Activated CD4-positive, CD25-positive, alpha-beta regulatory T cell treated with anti-CD3 and anti-CD28 coated beads, Interleukin-2, amount 50 U/mL, for 24 hours (primary cell): Measurements from ENCODE around the gene CASTOR1.
A peak's percentile ranks its signal among the peaks of the same experiment; 100 is the strongest.

ENCODE experiments used
- ATAC-seq, 2 donors: fragments of 150-1000 bp; cut with Tn5 transposase; one replicate each; pipeline ENCODE4 v1.10.0; 2021; ENCODE audit warnings: mild to moderate bottlenecking in 1 of 2, moderate library complexity in 1 of 2

The CASTOR1 gene

DNA sequence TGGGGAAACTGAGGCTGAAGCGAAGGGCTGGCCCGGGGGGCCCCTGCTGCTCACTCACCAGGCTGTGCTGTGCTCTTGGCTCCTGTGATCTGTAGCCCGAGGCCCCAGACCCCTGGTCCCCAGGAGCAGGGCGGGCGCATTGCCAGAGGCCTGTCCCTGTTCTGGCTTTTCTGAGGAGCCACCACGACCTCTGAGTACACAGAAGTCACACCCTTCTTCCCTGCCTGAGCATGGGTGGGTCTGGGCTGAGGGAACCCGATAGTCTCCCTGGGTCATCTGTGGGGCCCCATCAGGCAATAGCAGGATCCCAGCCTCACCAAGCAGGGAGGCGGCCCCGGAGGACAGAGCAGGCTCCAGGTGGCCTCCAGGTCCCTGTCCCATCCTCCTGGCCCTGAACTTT, 5.1 kb downstream of the CASTOR1 start:
- ATAC-seq = no peak

DNA sequence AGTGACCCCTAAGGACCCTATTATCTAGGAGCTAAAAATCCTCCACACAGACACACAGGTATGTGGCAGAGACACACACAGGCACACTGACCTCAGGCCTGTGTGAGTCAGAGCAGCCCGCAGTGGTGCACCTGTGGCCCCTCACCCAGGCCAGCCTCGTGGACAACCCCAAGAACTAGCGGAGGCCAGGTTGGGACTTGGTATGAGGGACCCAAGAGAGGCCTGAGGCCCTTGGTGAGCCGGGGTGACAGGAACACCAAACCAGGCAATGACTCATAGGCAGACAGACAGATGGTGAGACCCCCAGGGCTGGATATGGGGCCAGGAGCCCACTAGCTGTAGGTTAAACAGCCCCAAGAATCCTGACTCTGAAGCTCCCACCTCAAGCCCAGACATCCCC, 6.0 kb downstream of the CASTOR1 start:
- ATAC-seq = no peak

DNA sequence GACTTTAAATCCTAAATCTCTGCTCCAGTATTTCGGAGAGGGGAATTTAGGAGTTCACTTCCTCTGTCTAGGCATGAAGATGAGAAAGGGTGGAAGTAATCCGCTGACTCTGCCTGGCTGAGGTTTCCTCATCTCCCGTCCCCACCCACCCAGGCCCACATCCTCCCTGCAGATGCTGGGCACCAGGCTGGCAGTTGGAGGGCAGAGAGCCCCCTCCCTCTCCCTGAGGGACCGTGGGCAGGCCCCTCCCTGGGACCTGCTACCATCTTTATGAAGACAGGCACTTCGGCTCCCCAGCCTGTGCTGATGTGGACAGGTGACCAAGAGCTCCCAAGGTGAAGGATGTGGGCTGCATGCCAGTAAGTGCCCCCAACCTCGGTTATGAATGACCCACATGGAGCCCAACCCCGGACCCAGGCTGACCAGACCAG, 6.7 kb downstream of the CASTOR1 start:
- ATAC-seq = no peak

DNA sequence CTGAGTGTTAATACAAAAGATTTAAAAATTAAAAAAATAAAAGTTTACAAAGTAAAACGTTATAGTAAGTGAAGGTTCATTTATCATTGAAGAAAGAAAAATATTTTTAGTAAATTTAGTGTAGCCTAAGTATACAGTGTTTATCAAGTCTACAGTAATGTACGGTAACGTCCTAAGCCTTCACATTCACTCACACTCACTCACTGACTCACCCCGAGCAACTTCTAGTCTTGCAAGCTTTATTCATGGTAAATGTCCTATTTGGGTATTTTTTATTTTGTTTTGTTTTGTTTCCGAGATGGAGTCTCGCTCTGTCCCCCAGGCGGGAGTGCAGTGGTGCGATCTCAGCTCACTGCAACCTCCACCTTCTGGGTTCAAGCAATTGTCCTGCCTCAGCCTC, 8.8 kb downstream of the CASTOR1 start:
- ATAC-seq = no peak

DNA sequence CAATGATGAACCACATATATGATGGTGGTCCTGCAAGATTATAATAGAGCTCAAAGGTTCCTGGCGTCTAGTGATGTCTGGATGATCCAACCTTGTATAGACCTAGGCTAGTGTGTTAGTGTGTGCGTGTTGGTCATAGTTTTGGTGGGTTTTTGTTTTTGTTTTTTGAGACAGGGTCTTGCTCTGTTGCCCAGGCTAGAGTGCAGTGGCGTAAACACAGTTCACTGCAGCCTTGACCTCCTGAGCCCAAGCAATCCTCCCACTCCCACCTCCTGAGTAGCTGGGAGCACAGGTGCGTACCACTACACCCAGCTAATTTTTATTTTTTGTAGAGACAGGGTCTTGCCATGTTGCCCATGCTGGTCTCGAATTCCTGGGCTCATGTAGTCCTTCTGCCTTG, 9.4 kb downstream of the CASTOR1 start:
- ATAC-seq = no peak

DNA sequence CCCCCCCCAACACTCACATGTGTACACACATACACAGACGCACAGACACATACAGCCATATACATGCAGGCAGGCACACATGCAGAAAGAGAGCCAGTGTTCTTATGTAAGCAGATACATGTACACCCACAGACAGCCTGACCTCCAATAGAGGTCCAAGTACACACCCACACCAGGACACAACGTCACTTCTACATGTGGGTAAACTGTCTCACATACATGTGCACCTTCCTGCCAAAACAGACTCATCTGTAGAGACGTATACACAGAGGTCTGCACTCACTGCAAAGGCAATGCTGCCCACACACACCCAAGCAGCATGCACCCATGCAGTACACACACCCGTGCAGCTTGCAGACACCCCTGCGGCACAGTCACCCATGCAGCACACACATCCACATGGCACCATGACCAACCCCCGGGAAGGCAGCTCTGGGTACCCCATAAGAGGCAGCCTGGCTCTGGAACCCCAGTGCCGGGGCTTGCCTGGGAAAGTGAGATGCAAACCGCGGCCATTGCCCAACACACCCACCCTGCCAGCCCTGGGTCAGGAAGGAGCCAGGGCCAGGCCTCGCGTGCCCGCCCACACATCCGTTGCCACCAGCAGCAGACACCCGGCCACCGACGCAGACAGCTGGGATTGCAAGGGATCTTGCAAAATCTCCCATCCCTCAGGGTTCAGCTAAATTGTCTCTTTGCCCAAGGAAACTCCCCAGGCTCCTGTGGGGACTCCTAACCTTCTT, 10.1 kb downstream of the CASTOR1 start:
- ATAC-seq = no peak

DNA sequence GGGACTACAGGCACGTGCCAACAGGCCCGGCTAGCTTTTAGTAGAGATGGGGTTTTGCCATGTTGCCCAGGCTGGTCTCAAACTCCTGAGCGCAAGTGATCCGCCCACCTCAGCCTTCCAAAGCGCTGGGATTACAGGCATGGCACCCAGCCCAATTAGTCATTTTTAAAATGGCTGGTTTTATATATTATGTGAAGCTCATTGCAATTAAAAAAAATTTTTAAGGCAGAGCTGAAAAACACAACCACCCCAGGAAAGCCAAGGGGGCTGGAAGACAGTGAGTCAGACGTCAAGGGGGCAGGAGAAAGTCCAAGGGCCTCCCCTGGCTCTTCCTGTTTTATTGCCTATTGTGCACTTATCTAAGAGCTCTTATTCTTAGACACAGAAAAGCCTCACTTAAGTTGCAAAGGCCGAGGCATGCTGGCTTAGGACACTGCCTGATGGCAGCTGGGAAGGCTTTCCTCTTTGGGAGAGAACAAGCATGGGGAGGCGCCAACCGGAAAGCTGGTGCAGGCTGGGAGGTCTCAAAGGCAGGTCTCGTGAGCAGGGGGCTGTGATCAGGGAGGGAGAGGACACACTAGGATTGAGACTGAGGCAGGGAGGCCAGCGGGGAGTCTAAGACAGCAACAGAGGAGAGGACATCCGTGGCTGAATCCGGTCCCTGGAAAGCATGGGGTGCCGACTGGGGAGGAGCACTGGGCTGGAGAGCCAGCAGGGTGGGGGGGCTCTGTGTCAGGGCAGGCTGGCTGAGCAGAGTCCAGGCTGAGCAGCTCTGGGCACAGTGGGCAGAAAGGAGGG, 11.6 kb downstream of the CASTOR1 start:
- no peak for ATAC-seq

DNA sequence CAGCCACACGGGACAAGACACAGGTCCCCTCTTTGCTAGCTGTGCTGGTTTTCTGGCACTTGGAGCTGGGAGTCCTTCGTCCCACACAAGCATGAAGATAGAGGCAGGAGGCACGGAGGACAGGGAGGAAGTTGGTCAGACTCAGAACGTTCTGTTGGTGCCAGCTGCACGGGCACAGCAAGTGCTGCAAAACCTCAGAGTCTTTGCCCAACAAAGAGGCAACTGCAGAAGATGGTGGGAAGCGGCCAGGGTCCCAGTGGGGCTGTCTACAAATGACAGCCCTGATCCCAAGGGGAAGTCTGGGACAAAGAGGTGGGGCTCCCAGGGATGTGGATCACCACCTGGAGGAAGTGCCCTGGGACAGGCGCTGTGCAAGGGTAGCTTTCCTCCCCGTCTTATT, 13.3 kb downstream of the CASTOR1 start:
- peak in 1 of 2 donors; percentile 35 for ATAC-seq

DNA sequence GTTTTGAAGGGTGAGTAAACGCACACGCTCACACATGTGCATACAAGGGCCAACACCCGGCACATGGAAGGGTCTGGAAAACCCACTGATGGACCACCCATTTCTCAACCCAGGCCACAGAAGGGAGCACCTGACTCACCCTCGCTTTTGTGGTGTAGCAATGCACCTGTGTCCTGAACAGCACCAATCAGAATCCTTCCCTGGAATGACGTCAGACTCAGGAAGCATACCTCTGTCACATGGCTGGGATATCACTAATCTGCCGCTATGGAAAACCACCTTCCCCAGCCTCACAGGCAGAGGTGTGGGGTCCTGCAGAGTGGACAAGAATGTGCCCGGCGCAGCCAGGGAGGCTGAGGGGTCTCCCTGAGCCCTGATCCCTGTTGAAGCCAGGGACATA, 13.7 kb downstream of the CASTOR1 start:
- peak; percentile 65 to 71 for ATAC-seq

DNA sequence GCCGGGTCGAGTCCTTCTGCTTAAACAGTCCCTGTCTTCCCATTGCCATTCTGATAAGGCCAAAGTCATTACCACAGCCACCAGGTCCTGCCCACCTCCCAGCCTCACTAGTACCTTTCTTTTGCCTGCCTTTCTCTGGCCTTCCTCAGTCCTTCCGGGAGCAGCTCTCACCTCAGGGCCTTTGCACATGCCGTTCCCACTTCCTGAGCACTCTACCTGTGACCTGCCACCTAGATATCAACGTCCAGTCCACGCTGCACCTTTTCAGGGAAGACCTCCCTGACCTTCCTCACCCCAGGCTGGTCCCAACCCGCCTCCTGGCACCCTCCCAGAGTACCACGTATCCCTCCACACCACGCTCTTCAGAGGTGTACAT, 14.9 kb downstream of the CASTOR1 start:
- no peak for ATAC-seq

DNA sequence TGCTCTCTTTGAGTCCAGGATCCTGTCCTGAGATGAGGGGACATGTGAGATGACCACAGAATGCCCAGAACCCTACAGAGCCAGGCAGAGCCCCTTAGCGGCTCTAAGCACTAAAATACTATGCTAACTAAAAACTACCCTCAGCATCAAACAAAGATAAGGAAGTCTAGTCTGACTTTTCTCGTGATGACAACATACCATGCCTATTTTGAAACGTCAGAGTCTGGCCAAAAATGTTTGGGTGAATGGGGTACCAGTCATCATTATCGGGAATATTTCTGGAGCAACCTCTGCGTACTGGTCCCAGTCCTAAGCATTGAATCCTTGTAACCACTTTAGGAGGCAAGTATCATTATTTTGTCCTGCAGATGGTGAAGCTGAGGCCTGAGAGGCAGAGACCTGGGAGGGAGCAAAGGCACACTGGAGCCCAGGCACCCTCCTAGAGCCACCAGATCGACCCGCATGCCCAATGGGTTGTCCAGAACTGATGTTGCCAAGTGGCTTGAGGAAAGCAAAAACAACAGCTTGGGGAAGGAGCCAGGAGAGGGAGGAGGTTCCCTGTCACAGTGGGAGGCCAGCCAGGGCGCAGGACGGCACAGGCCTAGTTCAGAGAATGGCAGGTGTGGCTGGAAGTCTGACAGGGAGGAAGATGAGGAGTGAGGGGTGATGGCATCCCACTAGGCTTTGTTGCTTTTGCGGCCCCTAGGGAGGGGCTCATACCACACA, 15.4 kb downstream of the CASTOR1 start:
- ATAC-seq = no peak

DNA sequence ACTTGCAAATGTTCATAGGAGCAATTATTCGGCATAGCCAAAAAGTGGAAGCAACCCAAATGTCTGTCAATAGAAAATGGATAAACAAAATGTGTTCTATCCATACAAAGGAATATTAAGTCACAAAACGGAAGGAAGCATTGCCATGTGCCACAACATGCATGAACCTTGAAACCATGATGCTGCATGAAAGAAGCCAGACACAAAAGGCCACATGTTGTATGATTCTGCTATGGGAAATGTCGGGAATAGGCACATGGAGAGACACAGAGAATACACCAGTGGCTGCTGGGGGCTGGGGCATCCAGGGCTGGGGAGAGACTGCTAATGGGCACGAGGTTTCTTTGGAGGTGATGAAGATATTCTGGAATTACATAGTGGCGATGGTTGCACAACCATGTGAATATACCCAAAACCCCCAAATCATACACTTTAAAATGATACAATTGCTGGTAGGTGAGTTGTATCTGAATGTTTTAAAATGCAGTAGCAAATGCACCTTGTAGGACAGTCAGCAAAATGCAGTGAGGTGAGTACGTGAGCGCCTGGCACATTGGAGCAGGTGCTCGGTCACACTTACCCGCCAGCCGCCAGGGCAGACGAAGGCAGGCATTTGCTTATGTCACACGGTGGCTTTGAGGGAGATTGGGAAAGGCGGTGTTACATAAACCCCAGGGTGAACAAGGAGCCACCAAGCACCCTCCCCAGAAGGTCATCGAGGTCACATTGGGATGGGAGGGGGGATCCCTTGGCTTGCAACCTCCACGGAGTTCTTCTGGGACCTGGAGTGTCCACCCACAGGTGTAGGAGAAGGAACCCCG, 16.3 kb downstream of the CASTOR1 start:
- ATAC-seq = no peak

DNA sequence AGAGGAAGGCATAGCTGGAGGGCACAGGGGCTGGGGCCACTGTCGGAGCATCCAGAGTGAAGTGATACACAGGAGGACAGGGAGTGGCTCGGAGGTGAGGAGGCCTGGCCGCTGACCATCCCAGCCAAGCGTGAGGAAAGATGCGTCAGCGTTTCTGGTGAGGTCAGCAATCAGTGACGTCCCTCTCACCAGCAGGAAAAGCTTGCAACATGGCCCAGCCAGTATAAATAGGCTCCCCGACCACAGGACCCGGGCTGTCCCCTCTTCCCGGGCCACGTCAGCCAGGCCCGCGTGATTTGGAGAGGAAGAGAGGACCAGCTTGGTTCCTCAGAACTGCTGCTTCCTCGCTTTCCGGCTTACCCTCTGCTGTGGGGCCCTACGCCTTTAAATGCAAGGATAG, 18.5 kb downstream of the CASTOR1 start:
- no peak for ATAC-seq

DNA sequence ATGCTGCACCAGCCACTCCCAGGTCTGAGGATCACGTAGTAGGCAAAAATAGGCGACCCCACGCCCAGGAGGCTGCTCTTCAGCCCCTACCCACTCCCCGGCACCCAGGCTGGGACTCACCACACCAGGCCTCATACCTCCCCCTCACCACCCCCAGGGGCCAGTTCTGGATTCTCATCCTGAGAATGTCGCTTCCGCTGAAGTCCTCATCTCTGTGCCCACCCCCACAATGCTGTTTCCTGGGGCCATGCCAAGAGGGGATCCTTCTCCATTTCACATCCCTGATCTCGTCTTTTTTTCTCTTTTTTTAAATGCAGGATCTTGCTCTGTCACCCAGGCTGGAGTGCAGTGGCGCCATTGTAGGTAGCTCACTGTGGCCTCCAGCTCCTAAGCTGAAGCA, 21.0 kb downstream of the CASTOR1 start:
- ATAC-seq = no peak

DNA sequence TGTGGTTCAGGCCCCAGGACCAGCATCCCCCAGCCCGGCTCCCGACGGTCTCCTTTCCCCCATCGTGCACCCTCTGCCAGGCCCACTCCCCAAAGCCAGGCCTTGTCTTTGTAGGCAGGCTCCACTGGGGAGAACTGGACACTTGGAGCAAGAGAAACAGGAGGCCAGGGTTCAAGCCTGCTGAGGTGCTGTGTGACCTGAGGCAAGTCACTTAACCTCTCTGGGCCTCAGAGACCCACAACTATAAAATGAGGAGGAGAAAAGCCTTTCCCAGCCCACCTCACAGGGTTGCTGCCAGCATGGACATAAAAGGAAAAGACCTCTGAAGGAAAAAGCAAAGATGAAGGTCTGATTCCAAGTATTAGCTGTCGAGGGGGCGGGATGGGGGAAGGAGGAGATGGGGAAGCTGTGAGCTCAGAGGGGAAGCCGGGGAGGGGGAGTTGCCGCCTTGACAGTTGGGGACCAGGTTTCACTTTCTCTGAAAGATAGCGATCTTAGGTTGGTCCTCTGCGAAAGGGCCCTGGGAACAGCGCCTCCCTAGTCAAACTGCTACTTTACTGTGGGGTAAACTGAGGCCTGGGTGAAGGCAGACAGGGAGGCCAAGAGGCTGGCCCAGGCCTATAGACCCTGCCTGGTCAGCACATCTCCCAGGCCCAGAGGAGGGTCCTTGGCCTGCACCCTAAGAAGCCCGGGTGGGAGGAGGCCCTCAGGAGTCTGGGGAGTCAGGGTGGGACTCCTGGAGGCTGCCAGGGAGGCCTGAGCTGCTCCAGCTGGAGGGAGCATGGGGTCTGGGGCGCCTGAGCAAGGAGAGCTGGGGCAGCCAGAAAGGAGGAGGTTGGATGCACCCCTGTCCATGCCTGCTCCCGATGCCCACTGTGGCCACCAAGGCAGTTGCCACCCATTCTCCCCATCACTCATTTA, 21.7 kb downstream of the CASTOR1 start:
- ATAC-seq = no peak

DNA sequence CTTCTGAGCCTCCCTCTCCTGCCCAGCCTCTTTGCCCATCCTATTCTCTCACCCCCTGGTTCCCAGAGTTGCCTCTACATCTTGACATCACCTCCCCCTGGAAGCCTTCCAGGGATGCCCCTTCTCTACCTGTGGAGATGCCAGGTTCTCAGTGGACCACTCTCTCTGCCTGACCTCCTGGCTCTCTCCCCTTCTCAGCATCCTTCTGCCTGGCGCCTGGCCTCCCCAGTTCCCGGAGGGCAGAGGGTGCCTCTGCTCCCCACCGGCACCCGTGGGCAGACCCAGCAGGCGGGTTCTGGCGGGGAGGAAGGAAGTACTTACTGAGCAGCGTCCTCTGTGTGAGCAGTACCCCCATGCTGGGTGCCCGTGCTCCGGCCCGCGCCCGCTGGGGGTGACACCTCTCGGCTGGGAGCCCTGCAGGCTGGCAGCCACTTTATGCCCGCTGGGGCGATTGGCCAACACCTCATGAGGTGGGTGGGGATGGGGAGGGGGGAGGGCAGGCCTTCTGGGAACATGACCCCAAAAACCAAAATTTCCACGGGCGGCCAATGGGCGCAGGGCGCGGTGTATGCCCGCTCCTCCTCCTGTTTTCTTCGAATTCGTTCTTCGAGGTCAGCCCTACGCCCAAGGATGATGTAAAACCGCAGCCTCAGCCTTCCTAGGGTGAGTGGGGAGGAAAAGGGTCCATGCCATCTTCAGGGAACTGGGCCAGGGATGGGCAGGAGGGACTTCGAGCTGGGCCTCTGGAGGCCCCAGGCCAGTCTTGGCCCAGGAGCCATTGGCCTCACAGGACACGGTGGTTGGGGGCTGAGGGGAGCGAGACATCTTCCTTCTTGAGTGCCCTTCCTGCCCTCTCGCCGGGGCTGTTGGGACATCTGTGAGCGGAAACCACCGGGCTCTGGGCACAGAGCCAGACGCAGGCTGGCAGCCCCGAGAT, 22.6 kb downstream of the CASTOR1 start, which contains the start of gene OSM:
TSS of gene OSM (minus strand) at position 407 of the 937 bp plus-strand sequence. CDS start at position 355, 52 bp downstream.
- ATAC-seq = peak; percentile 37 to 39

DNA sequence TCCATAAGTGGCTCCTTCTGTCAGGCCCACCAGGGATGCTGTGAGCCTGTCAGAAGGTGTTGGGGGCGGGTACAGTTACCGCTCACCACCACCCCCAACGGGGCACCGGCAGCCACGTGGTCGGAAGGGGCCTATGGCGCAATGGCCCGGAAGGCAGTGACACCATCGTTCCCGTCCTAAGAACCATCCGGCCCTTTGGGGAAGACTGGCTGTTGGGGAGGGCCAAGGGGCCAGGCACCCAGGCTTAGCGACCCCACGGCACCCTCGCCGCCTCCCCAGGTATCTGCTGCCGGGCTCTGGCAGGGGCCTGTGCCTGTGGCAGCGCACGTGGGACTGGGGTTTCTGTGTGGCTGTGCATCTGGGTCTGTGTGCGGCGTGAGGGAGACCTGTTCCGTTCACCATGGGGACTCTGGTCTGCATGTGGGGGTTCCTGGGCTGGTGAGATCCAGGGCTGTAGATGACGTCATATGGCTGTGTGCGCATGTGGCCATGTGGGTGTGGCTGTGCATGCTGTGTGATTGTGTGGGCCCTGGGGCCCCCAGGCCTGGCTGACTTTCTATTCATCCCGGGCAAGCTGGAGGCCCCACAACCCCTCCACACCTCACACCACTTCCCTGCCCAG, 23.4 kb downstream of the CASTOR1 start:
- peak; percentile 79 to 81 for ATAC-seq

DNA sequence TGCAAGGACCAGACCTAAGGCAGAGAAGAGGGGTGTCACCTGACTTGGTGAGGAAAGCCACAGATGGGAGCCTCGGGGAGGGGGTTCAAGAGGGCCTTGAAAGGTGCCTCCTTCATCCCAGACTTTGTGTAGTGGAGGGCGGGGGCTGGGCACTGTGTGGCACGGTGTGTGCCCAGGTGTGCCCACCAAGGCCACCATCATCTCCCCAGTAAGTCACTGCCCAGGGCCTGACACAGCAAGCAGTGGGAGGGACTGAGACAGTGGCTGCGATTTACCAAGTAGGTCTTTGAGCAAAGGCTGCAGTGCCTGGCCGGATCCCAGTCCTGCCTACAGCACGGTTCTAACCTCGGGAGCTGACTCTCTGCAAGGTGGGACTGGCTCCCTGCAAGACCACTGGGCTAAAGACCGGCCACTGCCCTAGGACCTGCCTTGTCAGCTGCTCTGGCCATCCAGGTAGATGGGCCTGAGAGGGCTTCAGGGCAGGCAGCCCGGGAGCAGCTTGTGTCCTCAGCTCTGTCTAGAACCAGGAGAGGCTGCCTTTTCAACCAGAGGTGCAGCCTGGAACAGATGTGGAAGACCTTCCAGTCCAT, 24.1 kb downstream of the CASTOR1 start:
- ATAC-seq = no peak

DNA sequence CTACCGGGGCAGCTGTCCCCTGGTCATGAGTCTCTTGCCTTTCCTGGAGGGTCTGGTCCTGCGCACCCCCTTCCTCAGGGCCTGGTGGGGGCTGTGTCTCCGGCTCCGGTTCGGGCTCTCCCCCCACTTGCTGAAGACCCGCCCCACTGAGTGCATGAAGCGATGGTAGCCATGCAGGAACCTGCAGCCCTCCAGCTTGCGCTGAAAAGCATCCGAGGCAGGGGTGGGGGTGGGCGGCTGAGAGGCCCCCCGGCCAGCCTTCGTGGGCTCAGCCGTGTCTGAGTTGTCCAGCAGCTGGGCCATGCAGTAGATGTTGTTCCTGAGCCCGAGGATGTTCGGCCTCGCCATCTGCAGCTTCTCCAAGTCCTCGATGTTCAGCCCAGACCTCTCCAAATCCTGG, 25.4 kb downstream of the CASTOR1 start:
- ATAC-seq = no peak
